ENCODE data around the gene CARM1. TPM values are rescaled to one million over a fixed set of nuclear protein-coding genes. Genes with fewer than 3 reads are reported as not detected.

The CARM1 gene
- polyA plus RNA-seq, 2 of the 4 experiments (the other 2 are of a cell fraction), result 15.2 to 32.2 TPM

DNA sequence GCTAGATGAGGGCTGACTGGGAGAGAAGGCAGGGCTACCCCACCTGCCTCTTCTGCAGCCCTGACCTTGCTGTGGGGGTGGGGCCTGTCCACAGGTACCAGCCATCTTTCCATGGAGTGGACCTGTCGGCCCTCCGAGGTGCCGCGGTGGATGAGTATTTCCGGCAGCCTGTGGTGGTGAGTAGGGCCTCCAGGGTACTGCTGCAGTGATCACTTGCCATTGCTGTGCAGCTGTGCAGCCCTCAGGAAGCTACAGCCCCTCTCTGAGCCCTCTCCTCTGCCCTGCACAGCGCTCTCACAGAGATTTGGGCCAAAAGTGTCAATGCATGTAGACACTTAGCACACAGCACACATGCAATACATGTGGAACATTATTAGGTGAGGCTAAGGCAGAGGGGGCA lies 45.2 kb downstream of the CARM1 start:
- DNase-seq (ENCODE audit: low read depth in 1 of 2, low spot score in 1 of 2), result no peak
- WGBS (ENCODE audit: missing lambda C conversion rate), result 72% methylated on average over 4 of the region's 6 CpGs
- no peak overlapping the region for H3K27ac ChIP-seq
- H3K4me2 ChIP-seq, result no peak overlapping the region
- no peak for ATAC-seq
- H3K9me3 ChIP-seq, result no peaks in the 10 kb centered on the region
- TF ChIP-seq ZSCAN20 (CRISPR knock-in tag; IDR thresholded peaks at IDR 0.05) (no peak), MYC (IDR thresholded peaks at IDR 0.05; ENCODE audit: borderline replicate concordance, low read length) (no peak)
- H3K4me3 ChIP-seq, result no peak overlapping the region
- peaks cover 7% of the 10 kb centered on the region; the same call in 2 of the 3 replicates for H3K4me1 ChIP-seq
- ChIA-PET POLR2A (no interaction called here), CTCF (no interaction called here)
- no peak for FAIRE-seq

DNA sequence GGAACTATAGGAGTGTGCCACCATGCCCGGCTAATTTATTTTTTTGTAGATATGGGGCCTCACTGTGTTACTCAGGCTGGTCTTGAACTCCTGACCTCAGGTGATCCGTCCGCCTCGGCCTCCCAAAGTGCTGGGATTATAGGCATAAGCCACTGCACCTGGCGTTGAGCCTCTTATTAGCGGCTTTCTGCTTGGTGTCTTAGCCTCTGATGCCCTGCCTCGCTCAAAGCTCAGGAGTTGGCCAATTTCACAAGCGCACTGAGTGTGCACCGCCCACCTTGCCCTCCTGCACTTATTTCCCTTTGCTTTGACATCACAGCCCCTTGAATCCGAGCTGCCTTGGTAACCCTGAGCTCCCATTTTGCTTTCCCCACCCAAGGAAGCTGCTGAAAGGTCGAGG lies 47.0 kb downstream of the CARM1 start:
- POLR2A ChIA-PET, result no interaction called here
- Histone ChIP-seq H3K4me1 (peaks cover 7% of the 10 kb centered on the region; the same call in 2 of the 3 replicates), H3K4me3 (no peak overlapping the region), H3K27ac (no peak overlapping the region), H3K9me3 (no peaks in the 10 kb centered on the region), H3K4me2 (no peak overlapping the region)
- whole genome bisulfite sequencing (ENCODE audit: missing lambda C conversion rate), result 96% methylated on average over 10 of the region's 11 CpGs
- TF ChIP-seq FOSL2 (IDR thresholded peaks at IDR 0.05) (no peak), FOSL2 (CRISPR knock-in tag; IDR thresholded peaks at IDR 0.05) (no peak), GATA3 (IDR thresholded peaks at IDR 0.05; ENCODE audit: borderline replicate concordance) (no peak), CBX2 (IDR thresholded peaks at IDR 0.05; ENCODE audit: borderline replicate concordance, low read depth) (no peak), RARB (CRISPR knock-in tag; IDR thresholded peaks at IDR 0.05) (no peak), EHMT2 (IDR thresholded peaks at IDR 0.05; ENCODE audit: low read depth) (no peak), BHLHE40 (IDR thresholded peaks at IDR 0.05; ENCODE audit: low read depth, low read length) (no peak), RAD21 (conservative IDR thresholded peaks at IDR 0.05 in 1 of 2, IDR thresholded peaks at IDR 0.05 in 1 of 2) (no peak), FOXS1 (CRISPR knock-in tag; IDR thresholded peaks at IDR 0.05) (no peak), JUNB (IDR thresholded peaks at IDR 0.05) (no peak), CHD2 (IDR thresholded peaks at IDR 0.05; ENCODE audit: low read length, partially characterized antibody) (no peak), HOXB5 (CRISPR knock-in tag; IDR thresholded peaks at IDR 0.05) (no peak), CHD4 (IDR thresholded peaks at IDR 0.05; ENCODE audit: borderline replicate concordance) (no peak)
- TF ChIP-seq, protein P1, sequence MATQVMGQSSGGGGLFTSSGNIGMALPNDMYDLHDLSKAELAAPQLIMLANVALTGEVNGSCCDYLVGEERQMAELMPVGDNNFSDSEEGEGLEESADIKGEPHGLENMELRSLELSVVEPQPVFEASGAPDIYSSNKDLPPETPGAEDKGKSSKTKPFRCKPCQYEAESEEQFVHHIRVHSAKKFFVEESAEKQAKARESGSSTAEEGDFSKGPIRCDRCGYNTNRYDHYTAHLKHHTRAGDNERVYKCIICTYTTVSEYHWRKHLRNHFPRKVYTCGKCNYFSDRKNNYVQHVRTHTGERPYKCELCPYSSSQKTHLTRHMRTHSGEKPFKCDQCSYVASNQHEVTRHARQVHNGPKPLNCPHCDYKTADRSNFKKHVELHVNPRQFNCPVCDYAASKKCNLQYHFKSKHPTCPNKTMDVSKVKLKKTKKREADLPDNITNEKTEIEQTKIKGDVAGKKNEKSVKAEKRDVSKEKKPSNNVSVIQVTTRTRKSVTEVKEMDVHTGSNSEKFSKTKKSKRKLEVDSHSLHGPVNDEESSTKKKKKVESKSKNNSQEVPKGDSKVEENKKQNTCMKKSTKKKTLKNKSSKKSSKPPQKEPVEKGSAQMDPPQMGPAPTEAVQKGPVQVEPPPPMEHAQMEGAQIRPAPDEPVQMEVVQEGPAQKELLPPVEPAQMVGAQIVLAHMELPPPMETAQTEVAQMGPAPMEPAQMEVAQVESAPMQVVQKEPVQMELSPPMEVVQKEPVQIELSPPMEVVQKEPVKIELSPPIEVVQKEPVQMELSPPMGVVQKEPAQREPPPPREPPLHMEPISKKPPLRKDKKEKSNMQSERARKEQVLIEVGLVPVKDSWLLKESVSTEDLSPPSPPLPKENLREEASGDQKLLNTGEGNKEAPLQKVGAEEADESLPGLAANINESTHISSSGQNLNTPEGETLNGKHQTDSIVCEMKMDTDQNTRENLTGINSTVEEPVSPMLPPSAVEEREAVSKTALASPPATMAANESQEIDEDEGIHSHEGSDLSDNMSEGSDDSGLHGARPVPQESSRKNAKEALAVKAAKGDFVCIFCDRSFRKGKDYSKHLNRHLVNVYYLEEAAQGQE (IDR thresholded peaks at IDR 0.05), result no peak
- ATAC-seq (no peak), FAIRE-seq (no peak), DNase-seq (ENCODE audit: low read depth in 1 of 2, low spot score in 1 of 2) (no peak)
- CTCF ChIA-PET, result interaction anchor here (0.6 to 1.0 kb wide), 3 partner anchors 11 to 18 kb away, joined by 3 read pairs; no protein-coding TSS in a partner anchor

DNA sequence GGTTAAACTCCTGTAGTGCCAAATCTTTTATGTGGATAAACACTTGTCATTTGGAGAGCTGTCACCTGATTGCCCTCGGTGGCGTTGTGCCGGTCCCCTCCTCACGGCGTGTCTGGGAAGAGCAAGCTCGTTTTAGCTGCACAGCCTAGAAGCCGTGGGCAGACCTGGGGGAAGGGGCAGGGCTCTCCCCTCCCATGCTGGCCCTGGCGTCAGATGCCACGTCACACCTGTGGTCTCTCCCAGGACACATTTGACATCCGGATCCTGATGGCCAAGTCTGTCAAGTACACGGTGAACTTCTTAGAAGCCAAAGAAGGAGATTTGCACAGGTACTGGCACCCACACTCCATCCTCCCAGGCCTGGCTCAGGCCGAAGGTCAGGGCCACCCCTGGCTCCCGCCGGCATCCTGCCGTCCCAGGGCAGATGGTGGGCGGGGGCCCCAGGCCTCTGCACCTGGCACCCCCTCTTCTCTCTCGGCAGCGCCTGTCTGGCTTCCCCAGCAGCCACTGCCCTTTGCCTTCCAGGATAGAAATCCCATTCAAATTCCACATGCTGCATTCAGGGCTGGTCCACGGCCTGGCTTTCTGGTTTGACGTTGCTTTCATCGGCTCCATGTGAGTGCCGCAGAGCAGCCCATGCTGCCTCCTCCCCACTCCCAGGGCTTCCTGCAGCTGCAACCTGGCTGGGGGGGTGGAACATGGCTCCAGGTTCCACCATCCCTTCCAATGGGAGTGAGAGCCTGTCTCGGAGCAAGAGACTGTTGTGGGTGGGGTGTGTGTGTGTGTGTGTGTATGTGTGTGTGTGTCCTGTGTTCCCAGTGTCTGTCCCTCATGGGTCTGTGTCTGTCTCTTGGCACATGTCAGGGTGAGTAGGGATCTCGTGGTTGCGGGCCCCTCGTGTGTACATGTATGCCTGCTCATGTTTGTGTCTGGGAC lies 48.3 kb downstream of the CARM1 start:
- ChIA-PET CTCF (interaction anchor here (0.6 kb wide), 1 partner anchor 363 kb away, joined by 3 read pairs; no protein-coding TSS in a partner anchor), POLR2A (no interaction called here)
- DNase-seq (ENCODE audit: low read depth in 1 of 2, low spot score in 1 of 2) (no peak), FAIRE-seq (no peak), ATAC-seq (no peak)
- Histone ChIP-seq H3K4me2 (no peak overlapping the region), H3K9me3 (no peaks in the 10 kb centered on the region), H3K4me1 (peaks cover 7% of the 10 kb centered on the region; the same call in 2 of the 3 replicates), H3K4me3 (no peak overlapping the region), H3K27ac (no peak overlapping the region)
- TF ChIP-seq RARB (CRISPR knock-in tag; IDR thresholded peaks at IDR 0.05), result no peak
- no peak for TF ChIP-seq RCOR1 (IDR thresholded peaks at IDR 0.05; ENCODE audit: low read depth, low read length)
- no peak for TF ChIP-seq HOXA7 (CRISPR knock-in tag; IDR thresholded peaks at IDR 0.05)
- TF ChIP-seq POLR2AphosphoS2 (conservative IDR thresholded peaks at IDR 0.05; ENCODE audit: low read length), result no peak
- TF ChIP-seq, protein P2, sequence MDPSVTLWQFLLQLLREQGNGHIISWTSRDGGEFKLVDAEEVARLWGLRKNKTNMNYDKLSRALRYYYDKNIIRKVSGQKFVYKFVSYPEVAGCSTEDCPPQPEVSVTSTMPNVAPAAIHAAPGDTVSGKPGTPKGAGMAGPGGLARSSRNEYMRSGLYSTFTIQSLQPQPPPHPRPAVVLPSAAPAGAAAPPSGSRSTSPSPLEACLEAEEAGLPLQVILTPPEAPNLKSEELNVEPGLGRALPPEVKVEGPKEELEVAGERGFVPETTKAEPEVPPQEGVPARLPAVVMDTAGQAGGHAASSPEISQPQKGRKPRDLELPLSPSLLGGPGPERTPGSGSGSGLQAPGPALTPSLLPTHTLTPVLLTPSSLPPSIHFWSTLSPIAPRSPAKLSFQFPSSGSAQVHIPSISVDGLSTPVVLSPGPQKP (IDR thresholded peaks at IDR 0.05; ENCODE audit: low read depth, low read length), result no peak
- TF ChIP-seq FOXS1 (CRISPR knock-in tag; IDR thresholded peaks at IDR 0.05), result no peak
- TF ChIP-seq CEBPB (IDR thresholded peaks at IDR 0.05), result no peak
- no peak for TF ChIP-seq CBX2 (IDR thresholded peaks at IDR 0.05; ENCODE audit: borderline replicate concordance, low read depth)
- TF ChIP-seq HDAC2 (IDR thresholded peaks at IDR 0.05), result no peak
- TF ChIP-seq, protein P3, sequence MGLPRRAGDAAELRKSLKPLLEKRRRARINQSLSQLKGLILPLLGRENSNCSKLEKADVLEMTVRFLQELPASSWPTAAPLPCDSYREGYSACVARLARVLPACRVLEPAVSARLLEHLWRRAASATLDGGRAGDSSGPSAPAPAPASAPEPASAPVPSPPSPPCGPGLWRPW (IDR thresholded peaks at IDR 0.05), result no peak
- no peak for TF ChIP-seq TFCP2L1 (CRISPR knock-in tag; IDR thresholded peaks at IDR 0.05)
- 92% methylated on average over 10 of the region's 26 CpGs for WGBS (ENCODE audit: missing lambda C conversion rate)

Data from A549 (cell line).